ENCODE data around the gene ITIH5. TPM values are rescaled to one million over a fixed set of nuclear protein-coding genes. Genes with fewer than 3 reads are reported as not detected.
"Not testable (repeated sequence)": the region's sequence is repeated elsewhere in the genome, so short reads cannot be mapped to it uniquely, and the experiment has no call there.

The ITIH5 gene
- polyA plus RNA-seq (2012; ENCODE audit: insufficient read depth, insufficient read length, low read depth), result 0.39 TPM

- Histone ChIP-seq H3K27me3 (peaks cover 34% of the 10 kb centered on the region), H3K9me3 (no peaks in the 10 kb centered on the region), H3K4me3 (ENCODE audit: low read depth, low read length) (no peak within 1 kb of the TSS), H3K4me1 (no peaks in the 10 kb centered on the region), H3K36me3 (no peaks in the 10 kb centered on the region)
- DNase-seq, result no peak
- TF ChIP-seq CTCF (IDR thresholded peaks at IDR 0.05; ENCODE audit: low read depth, low read length), result no peak
Observed at GRCh38 chr10:7666253-7667023, at the start of gene ITIH5. ITIH5 (minus strand) TSS chr10:7666966; CDS start chr10:7666892, 74 bp downstream.

- no peak for DNase-seq
- H3K4me3 ChIP-seq (ENCODE audit: low read depth, low read length), result no peak overlapping the region
- no peaks in the 10 kb centered on the region for H3K9me3 ChIP-seq
- TF ChIP-seq CTCF (IDR thresholded peaks at IDR 0.05; ENCODE audit: low read depth, low read length), result no peak
- no peaks in the 10 kb centered on the region for H3K36me3 ChIP-seq
- peaks cover 4% of the 10 kb centered on the region for H3K27me3 ChIP-seq
- H3K4me1 ChIP-seq, result no peaks in the 10 kb centered on the region
Observed at GRCh38 chr10:7715515-7715914, 48.7 kb upstream of the ITIH5 start.

- not testable (repeated sequence) for H3K36me3 ChIP-seq; H3K4me1 ChIP-seq; H3K4me3 ChIP-seq (ENCODE audit: low read depth, low read length); DNase-seq; H3K9me3 ChIP-seq
- H3K27me3 ChIP-seq, result peaks cover 18% of the 10 kb centered on the region
Observed at GRCh38 chr10:7711075-7711474, 44.3 kb upstream of the ITIH5 start.

- DNase-seq, result no peak
Observed at GRCh38 chr10:7710446-7710845, 43.7 kb upstream of the ITIH5 start.

GRCh38 chr10:7708832-7709231, 42.1 kb upstream of the ITIH5 start:
- no peaks in the 10 kb centered on the region for H3K9me3 ChIP-seq
- H3K4me1 ChIP-seq, result no peaks in the 10 kb centered on the region
- H3K27me3 ChIP-seq, result peaks cover 36% of the 10 kb centered on the region
- DNase-seq, result no peak
- no peaks in the 10 kb centered on the region for H3K36me3 ChIP-seq
- no peak overlapping the region for H3K4me3 ChIP-seq (ENCODE audit: low read depth, low read length)
- no peak for TF ChIP-seq CTCF (IDR thresholded peaks at IDR 0.05; ENCODE audit: low read depth, low read length)

More at GRCh38 chr10:7710446-7710845, 43.7 kb upstream of the ITIH5 start:
- Histone ChIP-seq H3K9me3 (no peaks in the 10 kb centered on the region), H3K27me3 (peaks cover 24% of the 10 kb centered on the region), H3K4me3 (ENCODE audit: low read depth, low read length) (no peak overlapping the region), H3K36me3 (no peaks in the 10 kb centered on the region), H3K4me1 (no peaks in the 10 kb centered on the region)
- TF ChIP-seq CTCF (IDR thresholded peaks at IDR 0.05; ENCODE audit: low read depth, low read length), result no peak

GRCh38 chr10:7707858-7708622, 41.3 kb upstream of the ITIH5 start:
- Histone ChIP-seq H3K4me1 (no peaks in the 10 kb centered on the region), H3K4me3 (ENCODE audit: low read depth, low read length) (no peak overlapping the region), H3K9me3 (no peaks in the 10 kb centered on the region), H3K27me3 (peaks cover 43% of the 10 kb centered on the region), H3K36me3 (no peaks in the 10 kb centered on the region)
- no peak for TF ChIP-seq CTCF (IDR thresholded peaks at IDR 0.05; ENCODE audit: low read depth, low read length)
- DNase-seq, result no peak
